Esophagus squamous epithelium (tissue), 4 donors: ENCODE data around the gene COQ8A.

ENCODE experiments used
- POLR2A ChIP-seq, 4 donors: fragments of 450-650 bp; IDR thresholded peaks; one replicate each; pipeline ENCODE4 v1.6.1; 2017; ENCODE audit warnings: antibody characterized with exemption in 4 of 4, mild to moderate bottlenecking in 4 of 4, moderate library complexity in 3 of 4
- TF ChIP-seq, protein P1 (sequence below), 6 experiments: fragments of 450-650 bp in 4 of 6; fragments of 200-600 bp in 2 of 6; sonication (generic) in 2 of 6; IDR thresholded peaks; one replicate each; pipeline ENCODE4 v1.5.1; 2016 to 2019; ENCODE audit warnings: antibody characterized with exemption in 6 of 6, mild to moderate bottlenecking in 4 of 6, moderate library complexity in 4 of 6

DNA sequence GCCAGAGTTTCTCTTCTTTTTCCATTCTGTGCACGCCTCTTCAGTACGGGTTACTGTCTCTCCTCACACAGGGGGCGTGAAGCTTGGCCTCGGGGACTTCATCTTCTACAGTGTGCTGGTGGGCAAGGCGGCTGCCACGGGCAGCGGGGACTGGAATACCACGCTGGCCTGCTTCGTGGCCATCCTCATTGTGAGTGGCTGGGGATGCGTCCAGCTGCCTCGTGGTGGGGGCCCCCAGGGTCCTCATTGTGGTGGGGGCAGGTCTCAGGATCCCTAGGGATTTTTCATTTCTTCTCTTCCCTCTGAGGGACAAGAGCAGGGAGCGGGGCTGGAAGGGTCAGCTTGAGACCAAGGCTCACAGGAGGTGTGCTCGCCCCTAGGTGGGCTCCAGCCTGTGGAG, 46.2 kb upstream of the COQ8A start:
- TF ChIP-seq POLR2A (IDR thresholded peaks at IDR 0.05), result no peak
- TF ChIP-seq, protein P1, sequence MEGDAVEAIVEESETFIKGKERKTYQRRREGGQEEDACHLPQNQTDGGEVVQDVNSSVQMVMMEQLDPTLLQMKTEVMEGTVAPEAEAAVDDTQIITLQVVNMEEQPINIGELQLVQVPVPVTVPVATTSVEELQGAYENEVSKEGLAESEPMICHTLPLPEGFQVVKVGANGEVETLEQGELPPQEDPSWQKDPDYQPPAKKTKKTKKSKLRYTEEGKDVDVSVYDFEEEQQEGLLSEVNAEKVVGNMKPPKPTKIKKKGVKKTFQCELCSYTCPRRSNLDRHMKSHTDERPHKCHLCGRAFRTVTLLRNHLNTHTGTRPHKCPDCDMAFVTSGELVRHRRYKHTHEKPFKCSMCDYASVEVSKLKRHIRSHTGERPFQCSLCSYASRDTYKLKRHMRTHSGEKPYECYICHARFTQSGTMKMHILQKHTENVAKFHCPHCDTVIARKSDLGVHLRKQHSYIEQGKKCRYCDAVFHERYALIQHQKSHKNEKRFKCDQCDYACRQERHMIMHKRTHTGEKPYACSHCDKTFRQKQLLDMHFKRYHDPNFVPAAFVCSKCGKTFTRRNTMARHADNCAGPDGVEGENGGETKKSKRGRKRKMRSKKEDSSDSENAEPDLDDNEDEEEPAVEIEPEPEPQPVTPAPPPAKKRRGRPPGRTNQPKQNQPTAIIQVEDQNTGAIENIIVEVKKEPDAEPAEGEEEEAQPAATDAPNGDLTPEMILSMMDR (IDR thresholded peaks at IDR 0.05), result no peak
